Daoy (cell line): Measurements from ENCODE around the gene RBMS2. TPM values are rescaled to one million over a fixed set of nuclear protein-coding genes. Genes with fewer than 3 reads are reported as not detected.

Experiments used
- DNase-seq: peaks from one replicate; pipeline ENCODE4 v3.0.0-alpha.2; 2015; ENCODE audit warnings: low read depth
- total RNA-seq: library from RNA; depleted of rRNA; stranded (reverse); fragments of >200 nt; shearing (Covaris generic); gene quantifications from 2 replicates; pipeline ENCODE4 v1.2.3, GENCODE V29; 2014; rRNA removed

The RBMS2 gene
- total RNA-seq, 1 experiment from 2014 or later: 7.8 TPM

- peak; percentile 59 for DNase-seq
Measured at GRCh38 chr12:56631790-56632700, 110.4 kb downstream of the RBMS2 start.

DNA sequence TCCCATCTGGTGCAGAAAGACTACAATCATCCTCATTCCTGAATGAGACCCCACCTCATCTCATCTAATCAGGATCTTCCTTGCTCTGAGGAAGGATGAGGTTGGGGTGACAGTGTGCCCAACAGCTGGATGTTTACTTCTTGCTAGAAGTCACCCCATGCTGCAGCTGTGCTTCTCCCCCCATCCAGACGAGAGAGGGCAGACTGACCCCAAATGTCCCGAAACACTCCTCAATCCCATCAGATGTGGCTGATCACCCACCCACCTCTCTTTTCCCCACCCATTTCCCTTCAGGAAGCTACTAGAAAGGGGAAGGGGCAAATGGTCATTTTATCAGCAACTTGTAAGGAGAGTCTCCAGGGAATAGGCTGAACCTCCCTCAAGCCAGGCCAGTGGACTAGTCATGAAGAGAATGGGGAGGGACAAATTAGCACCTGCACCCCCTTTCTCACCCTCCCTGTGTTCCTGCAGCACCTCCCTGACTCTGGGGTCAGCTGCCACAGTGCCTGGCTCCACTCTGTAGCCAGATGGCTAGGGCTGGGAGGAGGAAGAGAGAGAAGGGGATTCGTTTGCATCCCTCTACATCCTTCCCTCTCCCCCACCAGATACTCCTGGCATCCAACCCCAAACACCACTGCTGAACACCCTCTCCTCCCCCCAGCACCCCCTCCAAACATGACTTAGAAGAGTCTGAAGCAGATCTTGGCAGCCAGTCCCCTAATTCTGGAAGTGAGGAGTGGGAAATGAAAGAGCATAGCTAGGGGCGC, 111.3 kb downstream of the RBMS2 start:
- no peak for DNase-seq

- no peak for DNase-seq
Measured at GRCh38 chr12:56633468-56634241, 112.0 kb downstream of the RBMS2 start.

DNA sequence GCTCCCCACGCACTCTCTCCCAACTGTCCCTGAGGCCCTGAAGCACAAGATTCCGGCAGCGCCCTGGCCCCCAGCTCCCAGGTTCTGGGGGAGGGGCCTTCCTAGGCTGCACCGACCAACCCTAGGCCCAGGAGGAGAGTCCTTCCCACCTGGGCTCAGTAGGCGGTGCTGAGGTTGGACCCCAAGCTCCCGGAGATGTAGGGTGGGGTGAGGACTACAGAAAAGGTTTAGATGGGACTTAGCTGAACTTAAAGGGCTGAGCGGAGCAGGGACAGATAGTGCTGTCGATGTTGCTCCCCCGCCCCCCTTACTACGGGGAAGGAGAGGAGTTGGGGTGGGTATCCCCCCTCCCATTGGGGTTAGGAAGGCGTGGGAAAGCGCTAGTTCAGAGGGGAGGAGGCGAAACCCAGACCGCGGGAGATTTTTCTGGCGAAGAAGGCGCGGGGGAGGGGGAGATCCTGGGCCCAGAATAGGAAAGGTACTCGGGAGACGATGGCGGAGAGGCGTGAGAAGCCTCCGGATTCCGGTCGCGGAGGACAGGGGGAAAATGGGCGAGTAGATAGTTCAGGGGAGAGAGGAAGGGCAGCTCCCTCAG, 112.7 kb downstream of the RBMS2 start:
- peak; percentile 59 for DNase-seq

DNA sequence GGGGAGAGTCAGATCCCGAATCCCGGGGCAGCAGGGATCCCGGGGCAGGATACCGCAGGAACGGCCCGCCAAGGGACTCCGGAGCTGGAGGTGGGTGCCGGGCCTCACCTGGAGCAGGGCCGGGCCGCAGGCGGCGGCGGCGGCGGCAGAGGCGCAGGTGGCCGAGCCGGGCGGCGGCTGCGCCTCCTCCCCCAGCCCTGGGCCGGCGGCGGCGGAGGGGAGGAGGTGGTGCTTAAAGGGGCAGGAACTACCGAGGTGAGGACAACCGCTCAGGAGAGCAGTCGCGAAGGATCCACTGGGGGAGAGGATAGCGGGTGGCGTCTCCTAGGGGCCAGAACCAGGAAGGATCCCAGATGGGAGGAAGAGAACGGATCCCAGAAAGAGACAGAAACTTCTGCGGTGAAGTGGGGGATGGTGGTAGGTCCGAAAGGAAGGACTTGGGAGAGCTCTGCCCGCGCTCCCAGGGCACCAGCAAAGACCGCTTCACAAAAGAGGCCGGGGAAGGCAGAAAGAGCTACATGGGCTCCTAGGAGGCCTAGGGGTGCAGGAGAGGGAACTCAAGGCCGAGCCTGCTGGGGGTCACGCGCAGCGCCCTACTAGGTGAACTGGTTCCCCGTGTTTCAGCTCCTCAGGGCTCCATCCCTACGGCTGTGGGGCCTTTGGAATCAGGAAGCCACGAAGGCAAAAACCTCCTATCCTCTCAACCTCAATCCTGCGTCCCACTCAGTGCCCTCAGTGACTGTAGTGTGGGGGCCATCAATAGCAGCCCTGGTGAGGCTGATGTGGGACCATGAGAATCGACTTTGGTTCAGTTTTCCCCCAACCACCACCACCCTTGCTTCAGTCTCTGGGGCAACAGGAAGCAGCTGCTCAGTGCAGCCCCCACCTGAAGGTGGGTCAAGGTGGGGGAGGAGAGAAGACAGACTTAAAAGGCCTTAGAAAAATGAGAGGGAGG, 113.5 kb downstream of the RBMS2 start:
- peak; percentile 88 for DNase-seq

DNA sequence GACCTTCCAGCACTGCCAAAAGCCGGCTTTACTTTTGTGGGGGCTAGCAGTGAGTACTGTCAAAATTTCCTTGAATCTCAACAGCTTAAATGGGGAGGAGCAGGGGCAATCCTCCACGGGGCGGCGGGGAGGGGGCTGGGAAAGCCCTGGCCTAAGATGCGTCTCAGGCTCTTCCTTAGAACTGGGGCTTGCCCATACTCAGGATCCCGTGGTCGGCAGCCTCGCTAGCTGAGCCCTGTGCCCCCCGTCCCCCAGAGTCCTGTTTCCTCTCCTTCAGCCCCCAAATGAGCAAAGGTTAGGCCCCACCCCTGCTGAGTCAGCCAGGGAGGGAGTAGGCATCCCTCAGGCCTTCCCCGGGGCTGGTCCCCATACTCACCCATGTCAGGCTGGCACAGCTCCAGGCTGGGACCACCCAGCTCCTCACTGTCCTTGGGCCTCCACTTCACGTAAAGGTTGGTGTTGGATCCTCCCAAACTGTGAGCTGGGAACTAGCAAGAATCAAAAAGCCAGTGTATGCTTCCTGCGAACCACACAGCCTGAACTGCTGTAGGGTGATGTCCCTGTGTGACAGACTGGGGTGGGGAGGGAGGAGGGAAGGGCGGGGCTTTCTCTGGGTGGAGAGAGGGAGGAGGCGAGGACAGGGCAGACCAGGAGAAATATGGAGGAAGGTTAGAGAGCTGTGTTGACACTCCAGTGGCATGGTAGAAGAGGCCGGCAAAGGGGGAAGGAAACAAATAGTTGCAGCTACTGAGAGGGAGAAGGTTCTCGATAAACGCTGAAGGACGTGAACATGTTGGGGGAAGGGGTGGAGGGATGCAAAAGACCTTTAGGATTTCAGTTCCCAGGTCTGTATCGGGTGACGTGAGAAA, 114.4 kb downstream of the RBMS2 start:
- DNase-seq: peak; percentile 93

- DNase-seq: peak; percentile 99
Measured at GRCh38 chr12:56636675-56637540, 115.3 kb downstream of the RBMS2 start.

DNA sequence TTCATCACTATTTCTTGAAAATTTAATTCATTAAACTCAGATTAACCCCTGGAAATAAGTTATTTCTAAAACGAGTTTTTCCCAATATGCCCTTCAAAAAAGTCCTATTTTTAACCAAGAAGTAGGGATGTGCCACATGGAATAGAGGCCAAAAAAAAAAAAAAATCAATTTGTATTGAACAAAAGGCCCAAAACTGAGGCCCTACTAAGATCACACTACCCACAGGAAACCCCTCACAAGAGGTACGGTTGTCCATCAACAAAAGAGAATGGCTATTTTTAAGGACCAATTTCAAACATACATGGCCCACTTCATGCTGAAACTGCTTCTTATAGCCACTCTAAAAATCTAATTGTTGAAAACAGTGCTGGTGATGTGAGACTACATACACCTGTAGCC, 116.0 kb downstream of the RBMS2 start:
- no peak for DNase-seq

GRCh38 chr12:56641219-56641618, 119.6 kb downstream of the RBMS2 start:
- DNase-seq: no peak

GRCh38 chr12:56644654-56645053, 123.0 kb downstream of the RBMS2 start:
- no peak for DNase-seq

- no peak for DNase-seq
Measured at GRCh38 chr12:56645201-56645716, 123.6 kb downstream of the RBMS2 start.

Other genes with a start within 250 kb of the RBMS2 start
- 95.8 and 112 TPM in 2 replicates for gene CS, start 221.5 kb upstream of the RBMS2 start, total RNA-seq
- gene CNPY2, start 205.8 kb upstream of the RBMS2 start, total RNA-seq: 136 and 177 TPM in 2 replicates
- gene PAN2, start 187.8 kb upstream of the RBMS2 start, total RNA-seq: 18.3 and 19.9 TPM in 2 replicates
- gene IL23A, start 182.9 kb upstream of the RBMS2 start, total RNA-seq: 1.1 TPM in 1 of 2 replicates, not detected in the other
- gene STAT2, start 161.7 kb upstream of the RBMS2 start, total RNA-seq: 41.4 and 47.1 TPM in 2 replicates
- gene APOF, start 159.0 kb upstream of the RBMS2 start, total RNA-seq: 0.40 TPM in 1 of 2 replicates, not detected in the other
- 10.4 and 14.1 TPM in 2 replicates for gene TIMELESS, start 72.4 kb upstream of the RBMS2 start, total RNA-seq
- gene MIP, start 67.2 kb upstream of the RBMS2 start, total RNA-seq: not detected in 2 replicates
- 2.9 and 3.2 TPM in 2 replicates for gene SPRYD4, start 53.2 kb upstream of the RBMS2 start, total RNA-seq
- 5.4 TPM in 1 of 2 replicates, not detected in the other for gene GLS2, start 33.7 kb upstream of the RBMS2 start, total RNA-seq
- 14.3 and 19.7 TPM in 2 replicates for gene BAZ2A, start 108.5 kb downstream of the RBMS2 start, total RNA-seq
- gene ATP5F1B, start 124.2 kb downstream of the RBMS2 start, total RNA-seq: 764 and 817 TPM in 2 replicates
- gene PTGES3, start 166.5 kb downstream of the RBMS2 start, total RNA-seq: 147 TPM in 2 replicates
- gene NACA, start 203.5 kb downstream of the RBMS2 start, total RNA-seq: 2,128 and 2,345 TPM in 2 replicates
- gene PRIM1, start 230.5 kb downstream of the RBMS2 start, total RNA-seq: 77.7 and 94.5 TPM in 2 replicates
- 4.7 and 7.2 TPM in 2 replicates for gene HSD17B6, start 241.5 kb downstream of the RBMS2 start, total RNA-seq